ENCODE measurements around the gene SH3BGR. TPM values are rescaled to one million over a fixed set of nuclear protein-coding genes. Genes with fewer than 3 reads are reported as not detected.

SH3BGR gene
- total RNA-seq, 2 donors from 2014 or later = 43.2 to 75.7 TPM

- H3K27ac ChIP-seq = no peak overlapping the region
- no peak for TF ChIP-seq CTCF (IDR thresholded peaks at IDR 0.05)
- peaks cover 0 to under 1% of the 10 kb centered on the region in 2 donors for H3K4me1 ChIP-seq
Measured at GRCh38 chr21:39519835-39520234, 68.1 kb downstream of the SH3BGR start.

GRCh38 chr21:39523399-39523798 is 71.6 kb downstream of the SH3BGR start:
- Histone ChIP-seq H3K4me3 (no peak overlapping the region), H3K4me1 (peaks cover 0 to 19% of the 10 kb centered on the region in 2 donors), H3K36me3 (no peaks in the 10 kb centered on the region), H3K9me3 (no peaks in the 10 kb centered on the region), H3K27me3 (no peaks in the 10 kb centered on the region), H3K27ac (no peak overlapping the region)
- TF ChIP-seq CTCF (IDR thresholded peaks at IDR 0.05) = no peak
- no peak for DNase-seq (ENCODE audit: low spot score)

More at GRCh38 chr21:39519835-39520234, 68.1 kb downstream of the SH3BGR start:
- DNase-seq (ENCODE audit: low spot score) = no peak
- Histone ChIP-seq H3K36me3 (no peaks in the 10 kb centered on the region), H3K9me3 (no peaks in the 10 kb centered on the region), H3K4me3 (no peak overlapping the region), H3K27me3 (no peaks in the 10 kb centered on the region)

GRCh38 chr21:39523915-39524314 is 72.1 kb downstream of the SH3BGR start:
- no peaks in the 10 kb centered on the region for H3K27me3 ChIP-seq
- peaks cover 0 to 25% of the 10 kb centered on the region in 2 donors for H3K4me1 ChIP-seq
- no peaks in the 10 kb centered on the region for H3K9me3 ChIP-seq
- H3K4me3 ChIP-seq = no peak overlapping the region
- H3K27ac ChIP-seq = no peak overlapping the region
- TF ChIP-seq CTCF (IDR thresholded peaks at IDR 0.05) = no peak
- no peaks in the 10 kb centered on the region for H3K36me3 ChIP-seq
- no peak for DNase-seq (ENCODE audit: low spot score)

- peaks cover 0 to 25% of the 10 kb centered on the region in 2 donors for H3K4me1 ChIP-seq
- no peak for TF ChIP-seq CTCF (IDR thresholded peaks at IDR 0.05)
- no peaks in the 10 kb centered on the region for H3K9me3 ChIP-seq
- no peaks in the 10 kb centered on the region for H3K36me3 ChIP-seq
- no peak overlapping the region for H3K4me3 ChIP-seq
- H3K27ac ChIP-seq = no peak overlapping the region
- DNase-seq (ENCODE audit: low spot score) = no peak
- no peaks in the 10 kb centered on the region for H3K27me3 ChIP-seq
Measured at GRCh38 chr21:39525129-39525528, 73.4 kb downstream of the SH3BGR start.

- DNase-seq (ENCODE audit: low spot score) = no peak
- H3K4me3 ChIP-seq = no peak overlapping the region
- no peak overlapping the region for H3K27ac ChIP-seq
- H3K4me1 ChIP-seq = peaks cover 0 to 25% of the 10 kb centered on the region in 2 donors
- no peak for TF ChIP-seq CTCF (IDR thresholded peaks at IDR 0.05)
- no peaks in the 10 kb centered on the region for H3K27me3 ChIP-seq
- no peaks in the 10 kb centered on the region for H3K36me3 ChIP-seq
- H3K9me3 ChIP-seq = no peaks in the 10 kb centered on the region
Measured at GRCh38 chr21:39525601-39526000, 73.8 kb downstream of the SH3BGR start.

GRCh38 chr21:39527067-39527595 is 75.4 kb downstream of the SH3BGR start:
- no peak for DNase-seq (ENCODE audit: low spot score)
- Histone ChIP-seq H3K9me3 (no peaks in the 10 kb centered on the region), H3K4me3 (no peak overlapping the region), H3K36me3 (no peaks in the 10 kb centered on the region), H3K27ac (no peak overlapping the region), H3K27me3 (no peaks in the 10 kb centered on the region), H3K4me1 (peaks cover 0 to 25% of the 10 kb centered on the region in 2 donors)
- no peak for TF ChIP-seq CTCF (IDR thresholded peaks at IDR 0.05)
